ENCODE data around the gene RBM45.

DNA sequence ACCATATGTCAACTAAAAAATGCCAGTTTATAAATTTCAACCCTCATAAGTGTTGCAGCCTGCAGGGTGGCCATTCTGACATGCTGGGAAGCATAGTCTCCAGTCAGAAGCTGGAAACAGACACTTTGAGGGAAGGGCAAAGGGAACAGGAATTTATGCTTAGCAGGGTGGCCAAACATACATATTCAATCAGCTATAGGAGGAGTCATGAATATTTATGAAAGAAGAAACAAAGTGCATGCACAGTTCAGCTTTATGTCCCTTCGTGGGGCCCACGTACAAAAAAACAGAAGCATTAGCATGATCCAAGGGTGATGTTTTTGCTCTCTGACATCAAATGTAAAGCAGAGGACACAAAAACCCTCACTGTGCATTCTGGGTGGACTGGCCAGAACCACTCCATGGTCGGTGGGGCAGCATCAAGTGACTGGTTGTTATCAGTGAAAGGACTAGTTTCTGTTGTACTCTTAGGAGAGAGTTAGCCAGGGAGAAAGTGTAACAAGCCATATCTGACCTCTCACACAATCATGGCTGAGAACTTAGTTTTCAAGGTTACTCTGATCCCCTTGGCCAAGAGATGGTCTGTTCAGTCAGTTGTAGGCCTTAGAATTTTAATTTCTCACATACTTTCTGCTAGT lies 29.7 kb upstream of the RBM45 start:
- TF ChIP-seq, protein P1, sequence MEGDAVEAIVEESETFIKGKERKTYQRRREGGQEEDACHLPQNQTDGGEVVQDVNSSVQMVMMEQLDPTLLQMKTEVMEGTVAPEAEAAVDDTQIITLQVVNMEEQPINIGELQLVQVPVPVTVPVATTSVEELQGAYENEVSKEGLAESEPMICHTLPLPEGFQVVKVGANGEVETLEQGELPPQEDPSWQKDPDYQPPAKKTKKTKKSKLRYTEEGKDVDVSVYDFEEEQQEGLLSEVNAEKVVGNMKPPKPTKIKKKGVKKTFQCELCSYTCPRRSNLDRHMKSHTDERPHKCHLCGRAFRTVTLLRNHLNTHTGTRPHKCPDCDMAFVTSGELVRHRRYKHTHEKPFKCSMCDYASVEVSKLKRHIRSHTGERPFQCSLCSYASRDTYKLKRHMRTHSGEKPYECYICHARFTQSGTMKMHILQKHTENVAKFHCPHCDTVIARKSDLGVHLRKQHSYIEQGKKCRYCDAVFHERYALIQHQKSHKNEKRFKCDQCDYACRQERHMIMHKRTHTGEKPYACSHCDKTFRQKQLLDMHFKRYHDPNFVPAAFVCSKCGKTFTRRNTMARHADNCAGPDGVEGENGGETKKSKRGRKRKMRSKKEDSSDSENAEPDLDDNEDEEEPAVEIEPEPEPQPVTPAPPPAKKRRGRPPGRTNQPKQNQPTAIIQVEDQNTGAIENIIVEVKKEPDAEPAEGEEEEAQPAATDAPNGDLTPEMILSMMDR (conservative IDR thresholded peaks at IDR 0.05; ENCODE audit: low read length): no peak
- TF ChIP-seq EZH2phosphoT487 (IDR thresholded peaks at IDR 0.05; ENCODE audit: borderline replicate concordance): no peak

Data from Loucy (cell line).